A549 (cell line): Measurements from ENCODE around the gene ANKRD28. TPM values are rescaled to one million over a fixed set of nuclear protein-coding genes. Genes with fewer than 3 reads are reported as not detected.
"Not testable (repeated sequence)": the region's sequence is repeated elsewhere in the genome, so short reads cannot be mapped to it uniquely, and the experiment has no call there.

Experiments used
- ATAC-seq, 2 experiments: fragments of 200-7000 bp in 1 of 2; fragments of >200 bp in 1 of 2; cut with Nextera tagmentation in 1 of 2; cut with Tn5 transposase in 1 of 2; 3 replicates each; pipeline versions ENCODE4 v1.8.0 to v1.9.1; 2018 to 2020; ENCODE audit warnings: mild to moderate bottlenecking in 1 of 2, moderate library complexity in 1 of 2
- CTCF ChIA-PET: fragments of 300-600 bp; sonication (Branson Sonifier 250); formaldehyde crosslinking; extraction: SDS; loops from one replicate; lab custom pipeline; 2021; ENCODE audit warnings: antibody characterized with exemption, inconsistent platforms; lab: Yijun Ruan, JAX
- POLR2A ChIA-PET: fragments of 350-600 bp; formaldehyde crosslinking; extraction: SDS; loops from one replicate; lab custom pipeline; 2021; ENCODE audit warnings: antibody characterized with exemption, inconsistent platforms; lab: Yijun Ruan, JAX
- DNase-seq, 2 experiments: peaks; one replicate each; pipeline versions ENCODE4 v3.0.0 to v3.0.0-alpha.2; 2011 to 2016; ENCODE audit warnings: low read depth in 1 of 2, low spot score in 1 of 2
- FAIRE-seq: peaks from 2 replicates; lab custom pipeline; 2011; peaks lifted over from hg19 to GRCh38; lab: Jason Lieb, UNC
- H3K27ac ChIP-seq, 2 experiments: fragments of >200 bp; sonication (Bioruptor Twin); formaldehyde crosslinking; 3 replicates each; pipeline ENCODE4 v1.5.1; 2016 to 2017
- H3K4me1 ChIP-seq: fragments of >200 bp; sonication (Bioruptor Twin); formaldehyde crosslinking; 3 replicates; pipeline ENCODE4 v1.6.1; 2016
- H3K4me2 ChIP-seq: fragments of >200 bp; sonication (Bioruptor Twin); formaldehyde crosslinking; 3 replicates; pipeline ENCODE4 v1.6.1; 2016
- H3K4me3 ChIP-seq: fragments of >200 bp; sonication (Bioruptor Twin); formaldehyde crosslinking; 3 replicates; pipeline ENCODE4 v1.5.1; 2016
- H3K9me3 ChIP-seq: fragments of >200 bp; sonication (Bioruptor Twin); formaldehyde crosslinking; 3 replicates; pipeline ENCODE4 v1.6.1; 2016
- CBX8 ChIP-seq: fragments of 200-600 bp; sonication (generic); IDR thresholded peaks from 2 replicates; pipeline ENCODE4 v1.6.1; 2016
- CEBPB ChIP-seq, 2 experiments: fragments of >200 bp in 1 of 2; sonication (Bioruptor Twin) in 1 of 2; formaldehyde crosslinking in 1 of 2; IDR thresholded peaks; 2 replicates each; pipeline ENCODE4 v1.6.1; 2012 to 2016
- CHD4 ChIP-seq: fragments of 200-600 bp; sonication (generic); IDR thresholded peaks from 2 replicates; pipeline ENCODE4 v1.6.1; 2016; ENCODE audit warnings: antibody characterized with exemption, mild to moderate bottlenecking, borderline replicate concordance
- E2F6 ChIP-seq: IDR thresholded peaks from 2 replicates; pipeline ENCODE4 v1.6.1; 2012; ENCODE audit warnings: low read depth, borderline replicate concordance
- EHF ChIP-seq: fragments of 250-450 bp; sonication (Bioruptor Pico); IDR thresholded peaks from 2 replicates; pipeline ENCODE4 v1.5.0; 2020; ENCODE audit warnings: mild to moderate bottlenecking
- EHMT2 ChIP-seq: fragments of 200-600 bp; sonication (generic); IDR thresholded peaks from 2 replicates; pipeline ENCODE4 v1.6.1; 2016; ENCODE audit warnings: antibody characterized with exemption, low read depth, mild to moderate bottlenecking, moderate library complexity
- EP300 ChIP-seq, 2 experiments: fragments of >200 bp; sonication (Bioruptor Twin); formaldehyde crosslinking; IDR thresholded peaks; 2 replicates in 1 of 2; 3 replicates in 1 of 2; pipeline ENCODE4 v1.6.1; 2016 to 2017
- FOSB ChIP-seq: fragments of 250-450 bp; sonication (Bioruptor Pico); IDR thresholded peaks from 2 replicates; pipeline ENCODE4 v1.5.0; 2020; ENCODE audit warnings: mild to moderate bottlenecking, moderate library complexity
- HDAC2 ChIP-seq: fragments of 200-600 bp; sonication (generic); IDR thresholded peaks from 2 replicates; pipeline ENCODE4 v1.6.1; 2016
- HEYL ChIP-seq: fragments of 250-450 bp; sonication (Bioruptor Pico); IDR thresholded peaks from 2 replicates; pipeline ENCODE4 v1.8.0; 2021; ENCODE audit warnings: mild to moderate bottlenecking, moderate library complexity
- HOXB13 ChIP-seq: fragments of 250-450 bp; sonication (Bioruptor Pico); IDR thresholded peaks from 2 replicates; pipeline ENCODE4 v1.5.0; 2020; ENCODE audit warnings: low read depth, mild to moderate bottlenecking, moderate library complexity
- HOXB5 ChIP-seq: fragments of 250-450 bp; sonication (Bioruptor Pico); IDR thresholded peaks from 2 replicates; pipeline ENCODE4 v1.5.0; 2020; ENCODE audit warnings: mild to moderate bottlenecking, moderate library complexity
- KDM5A ChIP-seq: fragments of 200-600 bp; sonication (generic); IDR thresholded peaks from 2 replicates; pipeline ENCODE4 v1.6.1; 2016; ENCODE audit warnings: antibody characterized with exemption, mild to moderate bottlenecking
- MAFK ChIP-seq: fragments of 450-650 bp; IDR thresholded peaks from 2 replicates; pipeline ENCODE4 v1.6.1; 2014; ENCODE audit not compliant: partially characterized antibody
- MAX ChIP-seq: IDR thresholded peaks from 2 replicates; pipeline ENCODE4 v1.6.1; 2012
- MYC ChIP-seq: IDR thresholded peaks from 2 replicates; pipeline ENCODE4 v1.6.1; 2012; ENCODE audit warnings: mild to moderate bottlenecking, inconsistent platforms, low read length, improper control_type of control experiment, borderline replicate concordance
- NPAS2 ChIP-seq: fragments of 250-450 bp; sonication (Bioruptor Pico); IDR thresholded peaks from 2 replicates; pipeline ENCODE4 v1.8.0; 2022; ENCODE audit warnings: mild to moderate bottlenecking, moderate library complexity, borderline replicate concordance
- NR3C1 ChIP-seq: fragments of >200 bp; sonication (Bioruptor Twin); formaldehyde crosslinking; IDR thresholded peaks from 3 replicates; pipeline ENCODE4 v1.6.1; 2017
- POLR2A ChIP-seq: IDR thresholded peaks from 2 replicates; pipeline ENCODE4 v1.6.1; 2012; ENCODE audit warnings: mild to moderate bottlenecking, low read length
- POLR2AphosphoS2 ChIP-seq: conservative IDR thresholded peaks from 2 replicates; pipeline ENCODE4 v1.6.1; 2012; ENCODE audit warnings: low read length, improper control_type of control experiment, inconsistent platforms
- RAD21 ChIP-seq, 2 experiments: fragments of >200 bp in 1 of 2; sonication (Bioruptor Twin) in 1 of 2; formaldehyde crosslinking in 1 of 2; IDR thresholded peaks in 1 of 2; conservative IDR thresholded peaks in 1 of 2; 2 replicates in 1 of 2; 3 replicates in 1 of 2; pipeline ENCODE4 v1.6.1; 2012 to 2018; ENCODE audit warnings: inconsistent platforms in 1 of 2
- RFX5 ChIP-seq: fragments of 450-650 bp; IDR thresholded peaks from 2 replicates; pipeline ENCODE4 v1.7.1; 2014; ENCODE audit warnings: antibody characterized with exemption, mild to moderate bottlenecking, moderate library complexity
- ZC3H11A ChIP-seq: fragments of 450-650 bp; IDR thresholded peaks from 2 replicates; pipeline ENCODE4 v1.6.1; 2014; ENCODE audit warnings: antibody characterized with exemption, mild to moderate bottlenecking
- ZFP36 ChIP-seq: fragments of 450-650 bp; IDR thresholded peaks from 2 replicates; pipeline ENCODE4 v1.6.1; 2014; ENCODE audit warnings: borderline replicate concordance; ENCODE audit not compliant: partially characterized antibody
- ZSCAN20 ChIP-seq: fragments of 250-450 bp; sonication (Bioruptor Pico); IDR thresholded peaks from 2 replicates; pipeline ENCODE4 v1.8.0; 2022; ENCODE audit warnings: mild to moderate bottlenecking, moderate library complexity
- WGBS: methylation state at CpG from one replicate; pipeline ENCODE4 v1.1.6; 2017; ENCODE audit errors: missing lambda C conversion rate; 5-methylcytosine and 5-hydroxymethylcytosine counted together
- polyA plus RNA-seq, 4 experiments: library from polyadenylated mRNA; depleted of rRNA in 3 of 4; stranded (reverse); fragments of >200 nt; fragmentation: RNase III in 1 of 4; extraction: RNeasy Plus Mini Kit Qiagen cat#74134 plus additional on column Dnase treatment in 1 of 4; gene quantifications; 2 replicates in 3 of 4; 3 replicates in 1 of 4; pipeline ENCODE4 v1.2.3, GENCODE V29; 2011 to 2017
- TF ChIP-seq, protein P1 (sequence below): IDR thresholded peaks from 2 replicates; pipeline ENCODE4 v1.6.1; 2012

Gene ANKRD28
- polyA plus RNA-seq, 2 of the 4 experiments (the other 2 are of a cell fraction) = 29.9 to 72.0 TPM

GRCh38 chr3:15779111-15779510, 18.7 kb downstream of the ANKRD28 start:
- no peak for FAIRE-seq
- H3K27ac ChIP-seq = no peak overlapping the region
- H3K4me1 ChIP-seq = peaks cover 87% of the 10 kb centered on the region
- TF ChIP-seq HOXB5 (CRISPR knock-in tag) (no peak), POLR2AphosphoS2 (no peak), CHD4 (no peak), HOXB13 (CRISPR knock-in tag) (no peak), MAX (no peak), NPAS2 (no peak), MYC (no peak), ZSCAN20 (CRISPR knock-in tag) (no peak), E2F6 (no peak), HDAC2 (no peak), HEYL (CRISPR knock-in tag) (no peak), KDM5A (no peak), EHMT2 (no peak), ZC3H11A (no peak), CEBPB (IDR thresholded peaks at IDR 0.05) (no peak)
- TF ChIP-seq, protein P1, sequence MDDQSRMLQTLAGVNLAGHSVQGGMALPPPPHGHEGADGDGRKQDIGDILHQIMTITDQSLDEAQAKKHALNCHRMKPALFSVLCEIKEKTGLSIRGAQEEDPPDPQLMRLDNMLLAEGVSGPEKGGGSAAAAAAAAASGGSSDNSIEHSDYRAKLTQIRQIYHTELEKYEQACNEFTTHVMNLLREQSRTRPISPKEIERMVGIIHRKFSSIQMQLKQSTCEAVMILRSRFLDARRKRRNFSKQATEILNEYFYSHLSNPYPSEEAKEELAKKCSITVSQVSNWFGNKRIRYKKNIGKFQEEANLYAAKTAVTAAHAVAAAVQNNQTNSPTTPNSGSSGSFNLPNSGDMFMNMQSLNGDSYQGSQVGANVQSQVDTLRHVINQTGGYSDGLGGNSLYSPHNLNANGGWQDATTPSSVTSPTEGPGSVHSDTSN = no peak
- DNase-seq = no peak
- no peak for ATAC-seq
- H3K4me2 ChIP-seq = no peak overlapping the region
- CTCF ChIA-PET = no interaction called here
- POLR2A ChIA-PET = no interaction called here
- H3K9me3 ChIP-seq = no peaks in the 10 kb centered on the region
- no peak overlapping the region for H3K4me3 ChIP-seq
- 96% methylated on average over 1 of the region's 1 CpG for WGBS

DNA sequence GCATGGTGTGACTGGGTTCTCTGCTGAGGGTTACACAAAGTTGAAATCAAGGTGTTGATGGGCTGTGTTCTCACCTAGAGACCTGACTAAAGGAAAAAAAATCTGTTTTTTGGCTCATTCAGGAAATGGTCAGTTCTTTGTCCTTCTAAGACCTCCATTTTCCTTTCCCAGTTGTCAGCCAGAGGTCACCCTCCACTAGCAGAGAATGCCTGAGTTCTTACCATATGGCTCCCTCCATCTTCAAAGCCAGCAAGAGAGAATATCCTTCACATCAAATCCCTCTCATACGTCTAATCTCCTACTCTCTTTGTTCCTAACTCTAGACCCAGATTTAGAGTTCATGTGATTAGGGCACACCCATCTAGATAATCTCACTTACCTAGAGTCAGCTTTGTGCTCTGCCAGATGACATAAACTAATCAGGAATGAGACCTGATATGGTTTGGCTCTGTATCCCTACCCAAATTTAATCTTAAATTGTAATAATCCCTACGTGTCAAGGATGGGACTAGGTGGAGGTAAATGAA, 19.4 kb downstream of the ANKRD28 start:
- Histone ChIP-seq H3K4me1 (peaks cover 80% of the 10 kb centered on the region), H3K9me3 (no peaks in the 10 kb centered on the region), H3K4me3 (no peak overlapping the region), H3K4me2 (no peak overlapping the region), H3K27ac (peak overlapping the region in 1 of 2 experiments; percentile 55; a peak in 3 of 6 replicates)
- DNase-seq = no peak
- 81% methylated on average over 2 of the region's 2 CpGs for WGBS
- ChIA-PET CTCF (interaction anchor here (0.6 to 1.8 kb wide), 3 partner anchors 14 to 165 kb away, joined by 3 to 4 read pairs (median 3); no protein-coding TSS in a partner anchor), POLR2A (no interaction called here)
- peak; percentile 27 to 31; a peak in 3 of 6 replicates for ATAC-seq
- no peak for TF ChIP-seq CBX8
- no peak for TF ChIP-seq RFX5
- no peak for TF ChIP-seq HOXB5 (CRISPR knock-in tag)
- TF ChIP-seq ZFP36 = no peak
- TF ChIP-seq POLR2AphosphoS2 = no peak
- no peak for TF ChIP-seq NR3C1
- TF ChIP-seq EP300 (IDR thresholded peaks at IDR 0.05) = no peak
- no peak for TF ChIP-seq MAFK
- TF ChIP-seq POLR2A = no peak
- TF ChIP-seq, protein P1 = no peak
- TF ChIP-seq MAX = no peak
- TF ChIP-seq HDAC2 = no peak
- no peak for TF ChIP-seq CHD4
- TF ChIP-seq FOSB (CRISPR knock-in tag) = no peak
- no peak for TF ChIP-seq E2F6
- no peak for TF ChIP-seq RAD21 (conservative IDR thresholded peaks at IDR 0.05 in 1 of 2, IDR thresholded peaks at IDR 0.05 in 1 of 2)
- no peak for TF ChIP-seq EHF (CRISPR knock-in tag)
- FAIRE-seq = peak; percentile 23

GRCh38 chr3:15774931-15775560, 22.7 kb downstream of the ANKRD28 start:
- ChIA-PET CTCF (interaction anchor here (1.1 to 1.4 kb wide), 4 partner anchors 13 to 173 kb away, joined by 3 read pairs; no protein-coding TSS in a partner anchor), POLR2A (interaction anchor here (0.5 to 1.0 kb wide), 2 partner anchors 28 to 129 kb away, joined by 3 to 5 read pairs; no protein-coding TSS in a partner anchor)
- peak overlapping the region; percentile 37 for H3K4me2 ChIP-seq
- 91% methylated on average over 6 of the region's 6 CpGs for WGBS
- peak in 1 of 2 experiments; percentile 38; a peak in 3 of 6 replicates for ATAC-seq
- H3K4me1 ChIP-seq = peaks cover 53% of the 10 kb centered on the region
- not testable (repeated sequence) for H3K9me3 ChIP-seq, DNase-seq, FAIRE-seq, H3K4me3 ChIP-seq
- H3K27ac ChIP-seq = peak overlapping the region; percentile 0 to 61; a peak in 3 of 6 replicates
